Hepatocyte (in vitro differentiated cells): ENCODE measurements around the gene ASB3. TPM values are rescaled to one million over a fixed set of nuclear protein-coding genes. Genes with fewer than 3 reads are reported as not detected.
A peak's percentile ranks its signal among the peaks of the same experiment; 100 is the strongest.

Experiments used
- DNase-seq: peaks from one replicate; pipeline ENCODE4 v3.0.0-alpha.2; 2016; ENCODE audit warnings: low spot score
- H2AFZ ChIP-seq: fragments of 200-600 bp; sonication (generic); 2 replicates; pipeline ENCODE4 v1.6.0; 2016; ENCODE audit warnings: antibody characterized with exemption, mild to moderate bottlenecking
- H3K27ac ChIP-seq: fragments of 200-600 bp; sonication (generic); 2 replicates; pipeline ENCODE4 v1.5.1; 2016; ENCODE audit warnings: mild to moderate bottlenecking
- H3K27me3 ChIP-seq: fragments of 200-600 bp; sonication (generic); 2 replicates; pipeline ENCODE4 v1.6.1; 2016
- H3K36me3 ChIP-seq: fragments of 200-600 bp; sonication (generic); replicated peaks from 2 replicates; pipeline ENCODE4 v1.5.1; 2016; ENCODE audit warnings: low read depth; ENCODE audit not compliant: insufficient read depth
- H3K4me1 ChIP-seq: fragments of 200-600 bp; sonication (generic); 2 replicates; pipeline ENCODE4 v1.5.1; 2016; ENCODE audit warnings: mild to moderate bottlenecking, moderate library complexity; ENCODE audit not compliant: insufficient read depth
- H3K4me2 ChIP-seq: fragments of 200-600 bp; sonication (generic); 2 replicates; pipeline ENCODE4 v1.6.0; 2016
- H3K4me3 ChIP-seq: fragments of 200-600 bp; sonication (generic); 2 replicates; pipeline ENCODE4 v1.5.1; 2016; ENCODE audit warnings: mild to moderate bottlenecking
- H3K79me2 ChIP-seq: fragments of 200-600 bp; sonication (generic); 2 replicates; pipeline ENCODE4 v1.6.0; 2017; ENCODE audit warnings: mild to moderate bottlenecking
- H3K9me2 ChIP-seq: fragments of 200-600 bp; sonication (generic); replicated peaks from 2 replicates; pipeline ENCODE4 v1.6.0; 2017; ENCODE audit warnings: mild to moderate bottlenecking; ENCODE audit not compliant: insufficient read depth
- H3K9me3 ChIP-seq: fragments of 200-600 bp; sonication (generic); 2 replicates; pipeline ENCODE4 v1.5.1; 2016; ENCODE audit warnings: low read depth, mild to moderate bottlenecking
- H4K20me1 ChIP-seq: fragments of 200-600 bp; sonication (generic); 2 replicates; pipeline ENCODE4 v1.6.0; 2016; ENCODE audit warnings: mild to moderate bottlenecking; ENCODE audit not compliant: insufficient read depth, poor library complexity, severe bottlenecking
- EZH2 ChIP-seq: fragments of 200-600 bp; sonication (generic); IDR thresholded peaks from 2 replicates; pipeline ENCODE4 v1.6.1; 2016; ENCODE audit warnings: antibody characterized with exemption, mild to moderate bottlenecking, borderline replicate concordance
- EZH2phosphoT487 ChIP-seq: fragments of 200-600 bp; sonication (generic); IDR thresholded peaks from one replicate; pipeline ENCODE4 v1.6.1; 2018; ENCODE audit warnings: antibody characterized with exemption, mild to moderate bottlenecking, low read depth, moderate library complexity; ENCODE audit not compliant: unreplicated experiment, severe bottlenecking
- WGBS: methylation state at CpG from one replicate; pipeline ENCODE4 v1.1.6; 2016; ENCODE audit warnings: low lambda C conversion rate; ENCODE audit errors: missing lambda C conversion rate; 5-methylcytosine and 5-hydroxymethylcytosine counted together
- polyA plus RNA-seq: library from polyadenylated mRNA; unstranded; fragments of >200 nt; fragmentation: Nextera tagmentation; extraction: Ambion mirVana; gene quantifications from 2 replicates; pipeline ENCODE4 v1.2.1, GENCODE V29; 2016
- total RNA-seq: library from RNA; depleted of rRNA; stranded (reverse); fragments of >200 nt; gene quantifications from 2 replicates; pipeline ENCODE4 v1.2.3, GENCODE V29; 2014
- TF ChIP-seq, protein P1 (sequence below): fragments of 200-600 bp; sonication (generic); IDR thresholded peaks from 2 replicates; pipeline ENCODE4 v1.5.1; 2016; ENCODE audit warnings: antibody characterized with exemption, mild to moderate bottlenecking; ENCODE audit not compliant: poor library complexity

The ASB3 gene
- total and polyA plus RNA-seq, 2 experiments from 2014 or later, result 12.2 to 14.8 TPM

DNA sequence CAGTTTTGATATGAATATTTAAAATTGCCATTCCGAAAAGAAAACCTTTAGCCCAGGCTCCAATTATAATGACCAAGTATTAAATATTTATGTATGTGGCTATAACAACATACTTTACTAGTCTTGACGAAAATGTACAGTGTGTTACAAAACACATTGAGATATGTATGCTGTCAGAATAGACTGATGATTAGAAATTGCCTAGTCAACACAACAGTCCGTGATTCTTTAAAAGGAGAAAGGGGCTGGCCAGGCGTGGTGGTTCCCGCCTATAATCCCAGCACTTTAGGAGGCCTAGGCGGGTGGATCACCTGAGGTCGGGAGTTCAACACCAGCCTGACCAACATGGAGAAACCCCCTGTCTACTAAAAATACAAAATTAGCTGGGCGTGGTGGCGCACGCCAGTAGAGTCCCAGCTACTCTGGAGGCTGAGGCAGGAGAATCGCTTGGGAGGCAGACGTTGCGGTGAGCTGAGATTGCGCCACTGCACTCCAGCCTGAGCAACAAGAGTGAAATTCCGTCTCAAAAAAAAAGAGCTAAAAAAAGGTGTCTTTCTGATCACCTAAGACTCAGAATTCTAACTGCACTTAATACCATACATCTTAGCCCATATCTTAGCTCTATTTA is 17.3 kb downstream of the ASB3 start:
- Histone ChIP-seq H2AFZ (no peak overlapping the region), H3K36me3 (no peaks in the 10 kb centered on the region), H3K4me1 (peaks cover 8% of the 10 kb centered on the region), H3K27ac (no peak overlapping the region), H3K4me3 (no peak overlapping the region), H3K79me2 (peaks cover 23% of the 10 kb centered on the region), H3K9me3 (no peaks in the 10 kb centered on the region), H4K20me1 (no peaks in the 10 kb centered on the region), H3K9me2 (no peaks in the 10 kb centered on the region), H3K4me2 (no peak overlapping the region), H3K27me3 (no peaks in the 10 kb centered on the region)
- DNase-seq, result no peak
- no peak for TF ChIP-seq EZH2
- TF ChIP-seq EZH2phosphoT487, result no peak
- TF ChIP-seq, protein P1, sequence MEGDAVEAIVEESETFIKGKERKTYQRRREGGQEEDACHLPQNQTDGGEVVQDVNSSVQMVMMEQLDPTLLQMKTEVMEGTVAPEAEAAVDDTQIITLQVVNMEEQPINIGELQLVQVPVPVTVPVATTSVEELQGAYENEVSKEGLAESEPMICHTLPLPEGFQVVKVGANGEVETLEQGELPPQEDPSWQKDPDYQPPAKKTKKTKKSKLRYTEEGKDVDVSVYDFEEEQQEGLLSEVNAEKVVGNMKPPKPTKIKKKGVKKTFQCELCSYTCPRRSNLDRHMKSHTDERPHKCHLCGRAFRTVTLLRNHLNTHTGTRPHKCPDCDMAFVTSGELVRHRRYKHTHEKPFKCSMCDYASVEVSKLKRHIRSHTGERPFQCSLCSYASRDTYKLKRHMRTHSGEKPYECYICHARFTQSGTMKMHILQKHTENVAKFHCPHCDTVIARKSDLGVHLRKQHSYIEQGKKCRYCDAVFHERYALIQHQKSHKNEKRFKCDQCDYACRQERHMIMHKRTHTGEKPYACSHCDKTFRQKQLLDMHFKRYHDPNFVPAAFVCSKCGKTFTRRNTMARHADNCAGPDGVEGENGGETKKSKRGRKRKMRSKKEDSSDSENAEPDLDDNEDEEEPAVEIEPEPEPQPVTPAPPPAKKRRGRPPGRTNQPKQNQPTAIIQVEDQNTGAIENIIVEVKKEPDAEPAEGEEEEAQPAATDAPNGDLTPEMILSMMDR, result no peak
- 94% methylated on average over 15 of the region's 15 CpGs for WGBS

DNA sequence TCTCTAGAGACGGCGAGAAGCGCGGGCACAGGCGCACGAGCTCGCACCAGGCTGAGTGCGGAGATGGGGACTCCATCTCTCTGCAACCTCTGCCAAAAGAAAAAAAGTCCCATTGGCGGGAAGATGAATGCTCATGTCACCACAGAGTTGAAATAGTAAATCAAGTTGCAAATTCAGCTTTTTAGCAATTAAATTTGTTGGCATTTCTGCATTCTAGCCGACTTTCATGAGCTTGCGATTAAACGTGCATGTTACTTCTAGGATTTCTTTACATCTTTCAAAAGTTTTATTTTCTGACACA is 18.6 kb downstream of the ASB3 start:
- H3K36me3 ChIP-seq, result no peaks in the 10 kb centered on the region
- peak overlapping the region; percentile 78 for H3K4me2 ChIP-seq
- peak overlapping the region; percentile 77 for H3K27ac ChIP-seq
- no peaks in the 10 kb centered on the region for H3K27me3 ChIP-seq
- peak; percentile 54 for DNase-seq
- H4K20me1 ChIP-seq, result no peaks in the 10 kb centered on the region
- TF ChIP-seq EZH2, result no peak
- TF ChIP-seq EZH2phosphoT487, result no peak
- TF ChIP-seq, protein P1, result no peak
- H3K4me3 ChIP-seq, result peak overlapping the region; percentile 53
- H3K9me3 ChIP-seq, result no peaks in the 10 kb centered on the region
- peak overlapping the region; percentile 70 for H2AFZ ChIP-seq
- H3K79me2 ChIP-seq, result peaks cover 13% of the 10 kb centered on the region
- WGBS, result 6% methylated on average over 12 of the region's 12 CpGs
- H3K9me2 ChIP-seq, result no peaks in the 10 kb centered on the region
- peaks cover 8% of the 10 kb centered on the region for H3K4me1 ChIP-seq

- Histone ChIP-seq H3K27me3 (no peaks in the 10 kb centered on the region), H3K4me1 (peaks cover 8% of the 10 kb centered on the region), H3K36me3 (no peaks in the 10 kb centered on the region), H2AFZ (peak within 1 kb of the TSS; percentile 70), H3K4me3 (peak within 1 kb of the TSS; percentile 53), H3K9me2 (no peaks in the 10 kb centered on the region), H3K79me2 (peaks cover 15% of the 10 kb centered on the region), H4K20me1 (no peaks in the 10 kb centered on the region), H3K27ac (peak within 1 kb of the TSS; percentile 77), H3K9me3 (no peaks in the 10 kb centered on the region), H3K4me2 (peak within 1 kb of the TSS; percentile 78)
- WGBS, result under 1% methylated on average over 43 of the region's 46 CpGs
- peak; percentile 92 for DNase-seq
- TF ChIP-seq, protein P1, result no peak
- no peak for TF ChIP-seq EZH2phosphoT487
Observed at GRCh38 chr2:53767405-53768241, 19.1 kb downstream of the ASB3 start, which contains the start of gene CHAC2. CHAC2 (plus strand) TSS chr2:53767804; CDS start chr2:53767887, 83 bp downstream.
